ENCODE measurements around the gene ARHGEF19.
A peak's percentile ranks its signal among the peaks of the same experiment; 100 is the strongest.
"Not testable (repeated sequence)": the region's sequence is repeated elsewhere in the genome, so short reads cannot be mapped to it uniquely, and the experiment has no call there.

ARHGEF19 gene

GRCh38 chr1:16170283-16170673, 42.2 kb downstream of the ARHGEF19 start:
- WGBS, 2 experiments (ENCODE audit: insufficient coverage in 2 of 2) = 87 to 100% methylated on average over 2 to 3 of the region's 3 CpGs
- Histone ChIP-seq H3K4me1 (ENCODE audit: control insufficient read depth, insufficient read depth, low read length, poor library complexity, severe bottlenecking) (peaks cover 45% of the 10 kb centered on the region), H3K4me3 (ENCODE audit: extremely low read depth, insufficient read depth, low read length, poor library complexity, severe bottlenecking) (no peak overlapping the region), H3K9me3 (ENCODE audit: control insufficient read depth, low read length) (no peaks in the 10 kb centered on the region), H3K36me3 (ENCODE audit: control insufficient read depth, insufficient read depth, low read length) (no peaks in the 10 kb centered on the region), H3K27ac (ENCODE audit: low read depth, low read length, severe bottlenecking) (no peak overlapping the region)

- WGBS, 2 experiments (ENCODE audit: insufficient coverage in 2 of 2) = 79 to 85% methylated on average over 10 to 11 of the region's 13 CpGs
- no peaks in the 10 kb centered on the region for H3K9me3 ChIP-seq (ENCODE audit: control insufficient read depth, low read length)
- H3K4me1 ChIP-seq (ENCODE audit: control insufficient read depth, insufficient read depth, low read length, poor library complexity, severe bottlenecking) = peaks cover 49% of the 10 kb centered on the region
- no peaks in the 10 kb centered on the region for H3K36me3 ChIP-seq (ENCODE audit: control insufficient read depth, insufficient read depth, low read length)
- H3K27ac ChIP-seq (ENCODE audit: low read depth, low read length, severe bottlenecking) = no peak overlapping the region
- no peak overlapping the region for H3K4me3 ChIP-seq (ENCODE audit: extremely low read depth, insufficient read depth, low read length, poor library complexity, severe bottlenecking)
Measured at GRCh38 chr1:16168622-16169360, 43.7 kb downstream of the ARHGEF19 start.

DNA sequence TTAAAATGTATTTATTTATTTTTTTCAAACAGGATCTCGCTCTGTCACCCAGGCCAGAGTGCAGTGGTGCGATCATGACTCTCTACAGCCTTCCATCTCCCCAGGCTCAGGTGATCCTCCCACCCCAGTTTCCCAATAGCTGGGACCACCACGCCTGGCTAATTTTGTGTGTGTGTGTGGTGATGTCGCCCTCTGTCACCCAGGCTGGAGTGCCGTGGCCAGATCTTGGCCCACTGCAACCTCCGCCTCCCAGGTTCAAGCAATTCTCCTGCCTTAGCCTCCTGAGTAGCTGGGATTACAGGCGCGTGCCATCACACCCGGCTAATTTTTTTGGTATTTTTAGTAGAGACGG, 44.3 kb downstream of the ARHGEF19 start:
- peak overlapping the region; percentile 45 for H3K4me3 ChIP-seq (ENCODE audit: extremely low read depth, insufficient read depth, low read length, poor library complexity, severe bottlenecking)
- H3K4me1 ChIP-seq (ENCODE audit: control insufficient read depth, insufficient read depth, low read length, poor library complexity, severe bottlenecking) = peaks cover 49% of the 10 kb centered on the region
- not testable (repeated sequence) for H3K27ac ChIP-seq (ENCODE audit: low read depth, low read length, severe bottlenecking); H3K9me3 ChIP-seq (ENCODE audit: control insufficient read depth, low read length); H3K36me3 ChIP-seq (ENCODE audit: control insufficient read depth, insufficient read depth, low read length)
- 70 to 73% methylated on average over 6 of the region's 10 CpGs for WGBS, 2 experiments (ENCODE audit: insufficient coverage in 2 of 2)

DNA sequence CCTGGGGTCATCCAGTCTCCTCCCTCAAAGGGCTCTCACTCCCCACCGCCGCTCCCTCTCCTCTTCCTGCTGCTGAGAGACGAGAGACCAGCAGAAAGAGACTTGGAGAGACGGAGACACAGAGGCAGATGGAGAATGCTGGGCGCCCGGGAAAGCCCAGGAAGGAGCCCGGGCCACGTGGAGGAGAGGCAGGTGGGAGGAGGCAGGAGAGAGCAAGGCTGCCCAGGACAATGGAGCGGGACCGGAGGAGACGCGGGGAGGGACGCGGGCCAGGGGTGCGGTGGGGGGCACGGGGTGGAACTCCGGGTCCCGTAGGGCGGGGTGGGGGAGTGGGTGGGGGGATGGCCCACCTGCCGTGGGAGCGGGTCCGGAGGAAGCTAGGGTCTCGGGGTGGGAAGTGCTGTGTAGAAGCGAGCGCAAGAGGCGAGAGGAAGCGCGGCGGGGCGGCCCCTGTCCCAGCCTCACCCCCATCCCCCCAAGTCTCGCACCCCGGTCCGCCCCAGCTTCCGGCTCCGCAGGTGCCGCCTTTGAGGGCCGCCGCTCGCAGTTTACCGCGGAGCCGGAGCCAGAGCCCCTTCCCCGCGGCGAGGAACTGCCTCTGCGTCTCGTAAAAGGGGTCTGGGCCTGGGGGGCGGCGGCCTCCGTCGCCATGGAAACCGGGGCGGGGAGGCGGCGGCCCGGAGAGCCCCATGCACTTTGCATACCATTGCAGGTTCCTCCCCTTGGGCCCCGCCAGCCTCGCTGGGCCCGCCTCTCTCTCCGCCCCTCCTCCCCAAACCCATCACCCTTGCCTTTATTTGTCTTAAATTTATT, 44.9 kb downstream of the ARHGEF19 start:
- Histone ChIP-seq H3K9me3 (ENCODE audit: control insufficient read depth, low read length) (no peaks in the 10 kb centered on the region), H3K27ac (ENCODE audit: low read depth, low read length, severe bottlenecking) (no peak overlapping the region), H3K4me3 (ENCODE audit: extremely low read depth, insufficient read depth, low read length, poor library complexity, severe bottlenecking) (peak overlapping the region; percentile 45), H3K36me3 (ENCODE audit: control insufficient read depth, insufficient read depth, low read length) (no peaks in the 10 kb centered on the region), H3K4me1 (ENCODE audit: control insufficient read depth, insufficient read depth, low read length, poor library complexity, severe bottlenecking) (peaks cover 45% of the 10 kb centered on the region)
- 3 to 4% methylated on average over 15 to 31 of the region's 60 CpGs for WGBS, 2 experiments (ENCODE audit: insufficient coverage in 2 of 2)

DNA sequence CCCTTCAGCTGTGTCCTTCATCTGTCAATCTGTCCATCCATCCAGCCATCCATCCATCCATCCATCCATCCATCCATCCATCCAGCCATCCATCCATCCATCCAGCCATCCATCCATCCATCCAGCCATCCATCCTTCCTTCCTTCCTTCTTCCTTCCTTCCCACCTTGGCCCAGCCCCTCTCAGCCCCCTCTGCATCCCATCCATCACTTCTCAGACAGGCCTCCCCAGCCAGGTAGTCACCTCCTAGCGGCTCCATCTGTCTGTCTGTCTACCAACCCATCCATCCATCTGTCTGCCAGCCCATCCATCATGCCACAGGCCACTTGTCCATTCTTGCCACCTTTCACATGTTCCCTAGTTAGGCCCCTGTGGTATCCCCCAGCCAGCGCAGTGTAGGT, 46.3 kb downstream of the ARHGEF19 start:
- Histone ChIP-seq H3K27ac (ENCODE audit: low read depth, low read length, severe bottlenecking) (no peak overlapping the region), H3K9me3 (ENCODE audit: control insufficient read depth, low read length) (no peaks in the 10 kb centered on the region)
- WGBS, 2 experiments (ENCODE audit: insufficient coverage in 2 of 2) = 50 to 100% methylated on average over 1 to 2 of the region's 2 CpGs

GRCh38 chr1:16165548-16165947, 46.9 kb downstream of the ARHGEF19 start:
- 64 to 86% methylated on average over 5 to 6 of the region's 7 CpGs for WGBS, 2 experiments (ENCODE audit: insufficient coverage in 2 of 2)
- H3K27ac ChIP-seq (ENCODE audit: low read depth, low read length, severe bottlenecking) = no peak overlapping the region
- peaks cover 47% of the 10 kb centered on the region for H3K4me1 ChIP-seq (ENCODE audit: control insufficient read depth, insufficient read depth, low read length, poor library complexity, severe bottlenecking)

More for the DNA sequence above, 46.3 kb downstream of the ARHGEF19 start:
- H3K4me3 ChIP-seq (ENCODE audit: extremely low read depth, insufficient read depth, low read length, poor library complexity, severe bottlenecking) = no peak overlapping the region
- peaks cover 47% of the 10 kb centered on the region for H3K4me1 ChIP-seq (ENCODE audit: control insufficient read depth, insufficient read depth, low read length, poor library complexity, severe bottlenecking)
- H3K36me3 ChIP-seq (ENCODE audit: control insufficient read depth, insufficient read depth, low read length) = no peaks in the 10 kb centered on the region

DNA sequence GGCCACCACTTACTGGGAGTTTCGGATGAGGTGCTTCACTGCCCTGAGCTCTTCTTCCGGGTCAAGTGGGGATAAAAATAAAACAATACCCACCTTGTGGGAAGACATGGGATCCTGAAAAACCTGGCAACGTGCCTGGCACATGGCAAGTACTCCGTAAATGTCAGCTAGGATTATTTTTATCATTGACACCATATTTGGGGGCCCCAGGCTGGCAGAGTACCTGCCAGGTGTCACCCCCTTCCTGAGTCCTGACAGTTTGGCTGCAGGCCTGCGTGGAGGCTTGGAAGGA, 47.4 kb downstream of the ARHGEF19 start:
- H3K36me3 ChIP-seq (ENCODE audit: control insufficient read depth, insufficient read depth, low read length) = no peaks in the 10 kb centered on the region
- peaks cover 47% of the 10 kb centered on the region for H3K4me1 ChIP-seq (ENCODE audit: control insufficient read depth, insufficient read depth, low read length, poor library complexity, severe bottlenecking)
- no peaks in the 10 kb centered on the region for H3K9me3 ChIP-seq (ENCODE audit: control insufficient read depth, low read length)
- no peak overlapping the region for H3K4me3 ChIP-seq (ENCODE audit: extremely low read depth, insufficient read depth, low read length, poor library complexity, severe bottlenecking)
- 76 to 78% methylated on average over 3 to 4 of the region's 5 CpGs for WGBS, 2 experiments (ENCODE audit: insufficient coverage in 2 of 2)
- peak overlapping the region; percentile 23 for H3K27ac ChIP-seq (ENCODE audit: low read depth, low read length, severe bottlenecking)

More at GRCh38 chr1:16165548-16165947, 46.9 kb downstream of the ARHGEF19 start:
- no peak overlapping the region for H3K4me3 ChIP-seq (ENCODE audit: extremely low read depth, insufficient read depth, low read length, poor library complexity, severe bottlenecking)
- no peaks in the 10 kb centered on the region for H3K36me3 ChIP-seq (ENCODE audit: control insufficient read depth, insufficient read depth, low read length)
- no peaks in the 10 kb centered on the region for H3K9me3 ChIP-seq (ENCODE audit: control insufficient read depth, low read length)

DNA sequence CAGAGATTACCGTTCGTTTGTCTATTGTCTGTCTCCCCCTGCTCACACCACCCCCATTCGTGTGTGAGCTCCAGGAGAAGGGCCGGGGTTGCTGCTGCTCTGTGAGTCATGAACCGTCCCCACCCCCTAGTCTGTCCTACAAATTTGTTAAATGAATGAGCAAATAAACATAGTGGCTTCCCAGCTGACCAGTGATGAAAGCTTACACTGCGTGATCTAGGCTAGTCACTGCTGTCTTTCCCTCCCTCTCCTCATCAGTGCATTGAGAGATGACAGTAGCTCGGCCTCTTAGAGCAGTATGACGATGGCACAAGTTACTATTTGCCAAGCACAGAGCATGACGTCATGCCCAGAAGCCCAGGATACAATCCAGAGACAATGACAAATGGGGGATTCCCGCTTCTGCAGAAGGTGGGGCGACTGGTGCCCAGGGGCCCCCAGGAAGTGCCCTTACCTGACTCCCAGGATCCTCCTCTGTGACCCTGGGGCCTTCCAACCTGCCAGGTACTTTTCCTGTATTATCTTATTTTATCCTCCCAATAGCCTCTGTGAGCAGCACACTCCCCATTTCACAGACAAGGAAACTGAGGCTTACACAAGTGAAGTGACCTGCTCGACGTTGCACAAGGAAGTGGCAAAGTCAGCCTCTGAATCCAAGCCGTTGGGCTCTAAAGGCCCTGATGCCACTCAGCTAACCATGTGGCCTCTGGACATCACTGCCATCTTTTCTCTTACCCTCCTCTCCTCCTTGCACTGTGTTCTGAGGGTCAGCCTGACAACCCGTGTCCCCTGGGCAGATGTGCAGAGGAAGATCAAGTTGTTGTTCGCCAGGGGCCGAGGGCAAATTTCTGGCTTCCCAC, 48.0 kb downstream of the ARHGEF19 start:
- no peak overlapping the region for H3K4me3 ChIP-seq (ENCODE audit: extremely low read depth, insufficient read depth, low read length, poor library complexity, severe bottlenecking)
- H3K4me1 ChIP-seq (ENCODE audit: control insufficient read depth, insufficient read depth, low read length, poor library complexity, severe bottlenecking) = peaks cover 47% of the 10 kb centered on the region
- WGBS, 2 experiments (ENCODE audit: insufficient coverage in 2 of 2) = 60 to 77% methylated on average over 11 to 13 of the region's 17 CpGs
- H3K27ac ChIP-seq (ENCODE audit: low read depth, low read length, severe bottlenecking) = peak overlapping the region; percentile 72
- no peaks in the 10 kb centered on the region for H3K9me3 ChIP-seq (ENCODE audit: control insufficient read depth, low read length)
- no peaks in the 10 kb centered on the region for H3K36me3 ChIP-seq (ENCODE audit: control insufficient read depth, insufficient read depth, low read length)

GRCh38 chr1:16163608-16164212, 48.7 kb downstream of the ARHGEF19 start:
- WGBS, 2 experiments (ENCODE audit: insufficient coverage in 2 of 2) = 86 to 94% methylated on average over 6 to 8 of the region's 12 CpGs
- H3K4me1 ChIP-seq (ENCODE audit: control insufficient read depth, insufficient read depth, low read length, poor library complexity, severe bottlenecking) = peaks cover 44% of the 10 kb centered on the region
- H3K4me3 ChIP-seq (ENCODE audit: extremely low read depth, insufficient read depth, low read length, poor library complexity, severe bottlenecking) = not testable (repeated sequence)

DNA sequence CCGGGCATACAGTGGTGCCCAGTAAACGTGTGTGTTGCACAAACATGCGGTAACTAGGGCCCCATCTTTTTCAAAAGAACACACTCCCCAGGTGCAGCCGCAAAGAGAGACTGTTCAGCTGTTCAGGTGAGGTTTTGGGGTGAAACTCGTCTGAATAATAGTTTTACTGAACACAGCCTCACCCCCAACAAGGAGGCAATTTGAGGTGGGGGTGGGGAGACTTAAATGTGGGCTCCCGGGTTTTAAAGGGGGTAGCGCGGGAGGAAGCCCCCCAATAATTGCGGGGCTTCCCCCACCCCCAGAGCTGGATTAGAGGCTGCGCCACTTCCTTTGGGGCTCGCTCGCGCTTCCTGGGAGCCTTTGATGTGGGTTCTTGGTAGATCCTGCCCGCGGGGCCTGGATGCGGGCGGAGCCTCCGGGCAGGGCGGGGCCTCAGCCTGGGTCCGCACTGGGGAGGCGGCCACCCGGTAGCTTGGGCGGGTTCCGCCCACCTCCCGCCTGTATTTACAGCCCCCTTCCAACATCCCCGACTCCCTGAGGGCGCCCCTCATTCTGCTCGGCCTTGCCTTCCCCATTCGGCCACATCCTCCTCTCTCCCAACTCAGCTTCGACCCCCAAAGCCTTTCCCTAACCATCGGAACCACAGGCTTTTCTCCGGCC, 50.2 kb downstream of the ARHGEF19 start:
- no peaks in the 10 kb centered on the region for H3K36me3 ChIP-seq (ENCODE audit: control insufficient read depth, insufficient read depth, low read length)
- no peaks in the 10 kb centered on the region for H3K9me3 ChIP-seq (ENCODE audit: control insufficient read depth, low read length)
- WGBS, 2 experiments (ENCODE audit: insufficient coverage in 2 of 2) = 16 to 27% methylated on average over 16 to 25 of the region's 32 CpGs
- H3K27ac ChIP-seq (ENCODE audit: low read depth, low read length, severe bottlenecking) = no peak overlapping the region
- H3K4me1 ChIP-seq (ENCODE audit: control insufficient read depth, insufficient read depth, low read length, poor library complexity, severe bottlenecking) = peaks cover 36% of the 10 kb centered on the region
- H3K4me3 ChIP-seq (ENCODE audit: extremely low read depth, insufficient read depth, low read length, poor library complexity, severe bottlenecking) = no peak overlapping the region

More at GRCh38 chr1:16163608-16164212, 48.7 kb downstream of the ARHGEF19 start:
- H3K9me3 ChIP-seq (ENCODE audit: control insufficient read depth, low read length); H3K36me3 ChIP-seq (ENCODE audit: control insufficient read depth, insufficient read depth, low read length): not testable (repeated sequence)
- peak overlapping the region; percentile 72 for H3K27ac ChIP-seq (ENCODE audit: low read depth, low read length, severe bottlenecking)
